Aortic smooth muscle cell (primary cell): Measurements from ENCODE around the gene SRXN1. TPM values are rescaled to one million over a fixed set of nuclear protein-coding genes. Genes with fewer than 3 reads are reported as not detected.

Experiments used
- total RNA-seq: library from RNA; depleted of rRNA; stranded (reverse); fragments of >200 nt; gene quantifications from 2 replicates; pipeline ENCODE4 v1.2.3, GENCODE V29; 2014

Gene SRXN1
- total RNA-seq = 42.8 and 61.2 TPM in 2 replicates

GRCh38 chr20:653110-653589, at the start of gene SRXN1:
TSS of gene SRXN1 (minus strand) at chr20:653200. CDS start at chr20:653185, 15 bp downstream.

DNA sequence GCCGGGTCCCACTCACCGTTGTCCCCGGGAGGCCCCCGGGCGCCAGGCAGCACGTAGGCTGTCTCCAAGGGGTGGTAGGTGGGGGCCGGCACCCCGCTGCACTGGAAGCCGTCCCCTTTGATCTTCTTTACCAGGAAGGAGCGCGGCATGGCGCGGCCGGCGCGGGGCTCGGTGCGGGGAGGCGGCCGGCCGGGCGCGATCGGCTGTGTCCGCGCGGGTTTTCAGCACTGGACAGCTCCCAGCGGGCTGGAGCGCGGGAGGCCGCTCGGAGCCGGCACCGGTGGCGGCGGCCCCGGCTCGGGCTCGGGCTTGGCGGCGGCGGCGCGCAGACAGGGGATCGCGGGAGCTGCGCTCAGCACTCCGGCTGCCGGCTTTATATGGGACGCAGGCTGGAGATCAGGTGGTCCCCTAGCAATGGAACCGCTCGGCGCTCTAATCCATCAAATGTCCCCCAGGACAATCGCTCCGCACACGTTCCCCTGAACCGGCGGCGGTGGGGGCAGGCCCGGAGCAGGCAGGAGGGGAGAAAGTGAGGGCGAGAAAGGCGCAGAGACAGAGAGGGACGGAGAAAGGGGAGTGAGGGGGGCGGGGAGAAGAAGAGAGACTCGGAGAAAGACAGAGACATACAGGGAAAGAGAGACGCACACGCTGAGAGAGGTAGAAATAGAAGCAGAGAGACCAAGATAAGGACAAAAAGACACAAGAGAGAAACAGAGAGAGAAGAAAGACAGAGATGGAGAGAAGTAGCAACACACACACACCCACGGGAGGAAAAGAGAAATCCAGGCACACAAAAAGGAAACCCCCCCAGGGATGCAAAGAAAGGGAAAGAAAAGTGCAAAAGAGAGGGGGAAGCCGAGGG, 22.7 kb upstream of the SRXN1 start, which contains the start of gene SCRT2:
TSS of gene SCRT2 (minus strand) at position 350 of the 862 bp plus-strand sequence. CDS start at position 149, 201 bp downstream.

DNA sequence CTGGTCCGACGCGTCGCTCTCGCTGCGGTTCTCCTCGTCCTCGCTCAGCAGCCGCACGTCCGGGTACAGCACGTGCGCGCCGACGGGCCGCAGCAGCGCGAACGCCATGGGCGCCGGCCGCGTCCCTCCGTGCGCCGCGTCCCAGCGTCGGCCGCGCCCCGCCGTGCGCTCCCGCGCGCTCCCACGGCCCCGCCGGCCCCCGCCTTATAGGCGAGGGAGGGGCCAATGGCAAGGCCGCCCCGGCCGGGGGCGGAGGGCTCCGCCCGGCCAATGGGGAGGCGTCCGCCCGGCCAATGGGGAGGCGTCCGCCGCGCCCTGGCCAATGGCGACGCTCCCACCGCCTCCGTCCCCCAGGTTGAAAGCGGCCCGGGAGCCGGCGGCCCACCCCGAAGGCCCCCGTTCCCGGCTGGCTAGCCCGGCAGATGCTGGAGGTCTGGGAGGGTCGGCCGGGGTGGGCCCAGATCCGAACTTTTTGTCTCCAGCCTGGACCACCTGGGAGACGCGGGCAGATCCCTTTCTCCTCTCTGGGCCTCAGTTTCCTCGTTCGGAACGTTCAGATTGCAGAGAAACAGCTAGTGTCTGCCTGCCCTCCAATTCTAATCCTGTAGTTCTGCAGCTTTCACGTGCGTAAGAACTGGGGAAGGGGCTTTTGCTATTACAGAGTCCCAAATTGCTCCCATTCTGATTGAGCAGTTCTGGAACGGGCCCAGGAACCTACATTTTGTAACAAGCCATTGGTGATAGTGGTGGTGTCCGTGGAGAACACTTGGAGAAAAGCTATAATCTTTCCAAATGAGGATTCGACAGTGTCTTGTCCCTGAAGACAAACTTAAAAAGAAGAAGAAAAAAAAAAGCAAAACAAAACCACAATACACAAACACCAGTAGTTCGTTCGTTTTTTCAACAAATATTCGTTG, 42.6 kb downstream of the SRXN1 start, which contains the start of gene TCF15:
TSS of gene TCF15 (minus strand) at position 180 of the 917 bp plus-strand sequence. CDS start at position 108, 72 bp downstream.

Other genes with a start within 250 kb of the SRXN1 start
- 54.6 and 60.0 TPM in 2 replicates for gene RBCK1, start 244.9 kb downstream of the SRXN1 start, total RNA-seq
- gene TBC1D20, start 190.7 kb downstream of the SRXN1 start, total RNA-seq = 27.6 and 28.5 TPM in 2 replicates
- gene CSNK2A1, start 109.4 kb downstream of the SRXN1 start, total RNA-seq = 94.1 and 97.2 TPM in 2 replicates
- not detected in 2 replicates for gene TCF15, start 42.9 kb downstream of the SRXN1 start, total RNA-seq
- gene SCRT2, start 22.6 kb upstream of the SRXN1 start, total RNA-seq = not detected in 2 replicates
- gene SLC52A3, start 115.3 kb upstream of the SRXN1 start, total RNA-seq = not detected in 2 replicates
- 2.9 and 3.8 TPM in 2 replicates for gene FAM110A, start 180.5 kb upstream of the SRXN1 start, total RNA-seq